Esophagus (tissue), 2 donors: Measurements from ENCODE around the gene GPRC5B. TPM values are rescaled to one million over a fixed set of nuclear protein-coding genes. Genes with fewer than 3 reads are reported as not detected.

Experiments
- H3K27ac ChIP-seq, 2 donors: one replicate each; pipeline ENCODE4 v1.5.1; 2013; ENCODE audit warnings: low read depth in 2 of 2, mild to moderate bottlenecking in 2 of 2, inconsistent platforms in 1 of 2, low read length in 1 of 2, moderate library complexity in 1 of 2
- H3K27me3 ChIP-seq, 2 donors: one replicate each; pipeline ENCODE4 v1.6.1; 2013; ENCODE audit warnings: low read length in 2 of 2, control low read depth in 1 of 2, mild to moderate bottlenecking in 1 of 2; ENCODE audit not compliant: insufficient read depth in 2 of 2, control insufficient read depth in 1 of 2
- H3K36me3 ChIP-seq, 2 donors: one replicate each; pipeline ENCODE4 v1.6.1; 2013; ENCODE audit warnings: low read length in 1 of 2; ENCODE audit not compliant: control insufficient read depth in 2 of 2, insufficient read depth in 2 of 2
- H3K4me1 ChIP-seq, 2 donors: one replicate each; pipeline ENCODE4 v1.6.1; 2013; ENCODE audit warnings: low read length in 1 of 2; ENCODE audit not compliant: control insufficient read depth in 2 of 2, insufficient read depth in 2 of 2
- H3K4me3 ChIP-seq, 2 donors: one replicate each; pipeline ENCODE4 v1.5.1; 2013; ENCODE audit warnings: low read length in 2 of 2, mild to moderate bottlenecking in 2 of 2, low read depth in 1 of 2, moderate library complexity in 1 of 2
- H3K9me3 ChIP-seq, 2 donors: one replicate each; pipeline ENCODE4 v1.6.1; 2013; ENCODE audit warnings: mild to moderate bottlenecking in 2 of 2, low read depth in 1 of 2, low read length in 1 of 2, moderate library complexity in 1 of 2; ENCODE audit not compliant: control insufficient read depth in 2 of 2, insufficient read depth in 1 of 2
- WGBS, 2 donors: extraction: QIAGEN DNeasy Blood & Tissue Kit; methylation state at CpG; one replicate each; pipeline ENCODE4 v1.1.7; 2013; 5-methylcytosine and 5-hydroxymethylcytosine counted together
- polyA plus RNA-seq, 2 donors: library from polyadenylated mRNA; stranded (reverse); fragments of 200-250 nt; gene quantifications; one replicate each; pipeline ENCODE4 v1.2.3, GENCODE V29; 2013
- donor health status: healthy with polysubstance abuse.
- donor health status: Bipolar disorder and iron deficiency.

Gene GPRC5B
- polyA plus RNA-seq, 2 donors, result 3.6 to 4.2 TPM

DNA sequence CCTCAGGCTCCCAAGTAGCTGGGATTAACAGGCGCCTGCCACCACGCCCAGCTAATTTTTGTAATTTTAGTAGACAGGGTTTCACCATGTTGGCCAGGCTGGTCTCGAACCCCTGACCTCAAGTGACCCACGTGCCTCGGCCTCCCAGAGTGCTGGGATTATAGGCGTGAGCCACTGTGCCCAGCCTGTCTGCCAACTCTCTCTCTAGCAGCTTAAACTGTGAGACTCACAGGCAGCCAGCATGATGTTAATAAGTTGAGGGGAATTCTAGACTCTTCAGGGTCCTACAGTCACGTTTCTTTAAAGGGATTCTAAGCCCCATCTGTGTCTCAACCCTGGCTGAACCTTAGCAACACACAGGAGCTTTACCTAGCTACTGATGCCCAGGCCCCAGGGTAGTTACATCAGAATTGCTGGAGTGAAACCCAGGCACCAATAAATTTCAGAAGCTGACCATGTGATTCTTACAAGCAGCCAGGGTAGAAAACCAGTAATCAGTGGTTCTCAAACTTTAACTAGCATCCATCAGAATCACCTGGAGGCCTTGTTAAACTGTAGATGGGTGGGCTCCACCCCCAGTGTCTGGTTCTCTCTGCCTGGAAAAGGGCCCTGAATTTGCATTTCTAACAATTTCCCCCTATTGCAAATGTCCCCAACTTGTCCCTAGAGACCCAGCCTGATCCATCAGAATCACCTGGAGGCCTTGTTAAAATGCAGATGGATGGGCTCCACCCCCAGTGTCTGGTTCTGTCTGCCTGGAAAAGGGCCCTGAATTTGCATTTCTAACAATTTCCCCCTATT lies 30.7 kb downstream of the GPRC5B start:
- WGBS, 2 donors, result 43 to 52% methylated on average over 7 of the region's 7 CpGs
- H3K27ac ChIP-seq, result no peak overlapping the region
- no peak overlapping the region for H3K4me3 ChIP-seq

DNA sequence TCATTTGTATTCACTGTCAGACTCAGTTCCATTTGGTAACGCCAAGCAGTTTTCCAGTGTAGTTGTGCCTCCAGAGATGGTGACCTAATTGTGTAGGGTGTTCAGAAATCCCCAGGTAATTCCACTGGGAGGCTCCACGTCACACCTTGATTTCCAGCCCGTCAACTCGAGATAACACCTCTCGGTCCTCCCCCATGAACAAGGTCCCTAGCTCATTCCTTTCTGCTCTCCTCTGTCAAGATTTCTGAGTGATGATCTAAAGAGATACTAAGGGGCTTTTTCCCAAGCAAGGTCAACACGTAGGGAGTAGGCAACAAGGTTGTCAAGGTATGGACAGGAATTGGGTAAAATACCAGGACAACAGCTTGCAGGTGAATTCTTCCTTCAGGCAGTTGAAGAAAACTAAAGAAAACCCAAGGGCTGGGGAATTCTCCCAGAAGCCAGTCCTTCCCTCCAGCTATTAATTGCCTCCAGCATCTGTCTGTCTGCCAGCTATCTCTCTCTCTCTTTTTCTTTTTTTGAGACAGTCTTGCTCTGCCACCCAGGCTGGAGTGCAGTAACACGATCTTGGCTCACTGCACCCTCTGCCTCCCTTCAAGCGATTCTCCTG lies 31.4 kb downstream of the GPRC5B start:
- Histone ChIP-seq H3K27me3 (no peaks in the 10 kb centered on the region), H3K4me1 (no peaks in the 10 kb centered on the region), H3K27ac (no peak overlapping the region), H3K4me3 (no peak overlapping the region), H3K36me3 (no peaks in the 10 kb centered on the region), H3K9me3 (no peaks in the 10 kb centered on the region)
- 73 to 75% methylated on average over 8 of the region's 8 CpGs for WGBS, 2 donors

More for the DNA sequence above, 30.7 kb downstream of the GPRC5B start:
- Histone ChIP-seq H3K36me3 (no peaks in the 10 kb centered on the region), H3K9me3 (no peaks in the 10 kb centered on the region), H3K4me1 (no peaks in the 10 kb centered on the region), H3K27me3 (no peaks in the 10 kb centered on the region)

DNA sequence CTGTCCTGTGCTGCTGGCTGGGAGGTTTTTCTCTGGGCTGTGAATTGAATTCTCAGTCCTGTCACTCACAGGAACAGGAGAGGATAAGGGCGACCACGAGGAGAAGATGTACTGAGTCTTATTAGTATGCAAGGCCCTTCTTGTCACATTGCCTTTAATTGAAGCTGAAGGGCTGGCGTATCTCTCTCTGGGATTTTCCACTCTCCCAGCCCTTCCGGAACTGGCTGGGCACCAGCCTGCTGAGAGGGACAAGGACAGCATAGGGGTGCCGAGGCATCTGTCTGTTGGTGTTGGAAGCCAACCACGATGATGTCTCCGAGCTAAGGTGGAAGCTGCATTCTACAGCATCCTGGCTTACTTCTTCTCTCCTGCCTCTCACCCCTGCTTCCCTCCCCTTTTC lies 33.2 kb downstream of the GPRC5B start:
- H3K9me3 ChIP-seq, result no peaks in the 10 kb centered on the region
- no peak overlapping the region for H3K4me3 ChIP-seq
- no peak overlapping the region for H3K27ac ChIP-seq
- no peaks in the 10 kb centered on the region for H3K27me3 ChIP-seq
- no peaks in the 10 kb centered on the region for H3K36me3 ChIP-seq
- H3K4me1 ChIP-seq, result no peaks in the 10 kb centered on the region
- WGBS, 2 donors, result 72 to 81% methylated on average over 7 of the region's 7 CpGs

DNA sequence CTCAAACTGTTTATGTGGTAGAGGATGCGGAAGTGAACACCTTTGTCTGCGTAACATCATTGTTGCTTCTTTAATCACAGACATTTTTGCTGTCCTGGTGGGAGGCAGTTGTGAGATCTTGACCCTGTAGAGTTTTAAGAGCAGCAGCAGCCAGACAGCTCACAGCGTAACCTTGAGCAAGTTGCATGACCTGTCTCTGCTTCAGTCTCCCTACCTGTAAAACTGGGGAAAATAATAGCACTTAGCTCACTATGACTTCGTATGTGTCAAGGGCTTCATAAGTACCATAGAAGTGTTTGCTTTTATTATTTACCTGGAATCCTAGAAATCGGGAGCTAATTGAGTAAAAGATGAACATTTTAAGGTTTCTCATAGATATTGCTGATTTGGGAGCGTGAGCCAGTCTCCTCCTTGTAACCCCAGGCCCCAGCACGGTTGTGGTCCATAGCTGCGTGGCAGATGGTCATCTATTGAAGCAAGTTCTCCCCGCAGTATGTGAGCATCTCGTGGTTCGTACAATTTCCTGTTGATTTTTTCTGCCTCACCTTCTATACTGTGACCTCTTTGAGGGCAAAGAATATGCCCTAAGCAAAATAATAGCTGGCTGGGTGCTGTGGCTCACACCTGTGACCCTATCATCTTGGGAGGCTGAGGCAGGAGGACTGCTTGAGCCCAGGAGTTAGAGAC lies 34.4 kb downstream of the GPRC5B start:
- Histone ChIP-seq H3K4me1 (no peaks in the 10 kb centered on the region), H3K27ac (no peak overlapping the region), H3K4me3 (no peak overlapping the region), H3K27me3 (no peaks in the 10 kb centered on the region), H3K9me3 (no peaks in the 10 kb centered on the region), H3K36me3 (no peaks in the 10 kb centered on the region)
- 92% methylated on average over 11 of the region's 11 CpGs for WGBS, 2 donors

DNA sequence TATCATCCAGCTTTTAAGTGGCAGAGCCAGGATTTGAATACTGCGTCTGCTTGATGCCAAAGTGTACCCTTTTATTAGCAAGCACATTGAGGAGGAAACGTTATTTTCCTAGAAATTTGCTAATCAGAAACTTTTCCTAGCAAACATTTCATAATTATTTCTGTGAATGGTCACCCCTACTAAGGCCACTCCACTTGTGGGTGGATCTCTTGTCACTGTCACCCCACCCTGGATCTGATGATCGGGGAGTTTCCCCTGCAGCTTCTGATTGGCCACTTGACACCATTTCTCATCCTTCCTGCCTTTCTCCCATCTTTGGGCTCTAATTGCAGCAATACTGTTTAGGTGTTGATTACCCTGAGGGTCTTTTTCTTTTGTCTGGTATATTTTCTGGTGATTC lies 35.9 kb downstream of the GPRC5B start:
- Histone ChIP-seq H3K27ac (no peak overlapping the region), H3K27me3 (no peaks in the 10 kb centered on the region), H3K4me3 (no peak overlapping the region), H3K4me1 (no peaks in the 10 kb centered on the region), H3K36me3 (no peaks in the 10 kb centered on the region), H3K9me3 (no peaks in the 10 kb centered on the region)
- 90 to 92% methylated on average over 3 of the region's 3 CpGs for WGBS, 2 donors

DNA sequence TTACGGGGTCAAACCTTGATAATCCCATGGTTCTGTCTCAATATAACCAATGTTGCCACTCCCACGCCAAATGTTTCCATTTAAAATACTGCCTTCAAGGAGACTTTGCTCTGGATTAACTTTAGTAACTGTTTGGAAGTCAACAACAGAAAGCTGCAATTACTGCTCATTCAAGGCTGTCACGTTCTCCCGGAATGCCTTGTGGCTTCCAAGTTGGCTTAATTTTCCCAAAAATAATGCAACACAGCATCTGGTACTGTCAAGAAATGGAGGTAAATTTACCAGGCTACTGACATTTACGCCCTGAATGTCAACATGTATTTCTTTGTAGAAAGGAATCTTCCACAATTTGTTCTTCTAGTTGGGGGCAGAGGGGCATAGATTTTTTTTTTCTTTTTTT lies 38.2 kb downstream of the GPRC5B start:
- 80 to 84% methylated on average over 5 of the region's 5 CpGs for WGBS, 2 donors
- Histone ChIP-seq H3K9me3 (no peaks in the 10 kb centered on the region), H3K36me3 (no peaks in the 10 kb centered on the region), H3K27ac (no peak overlapping the region), H3K4me1 (no peaks in the 10 kb centered on the region), H3K27me3 (no peaks in the 10 kb centered on the region), H3K4me3 (no peak overlapping the region)

DNA sequence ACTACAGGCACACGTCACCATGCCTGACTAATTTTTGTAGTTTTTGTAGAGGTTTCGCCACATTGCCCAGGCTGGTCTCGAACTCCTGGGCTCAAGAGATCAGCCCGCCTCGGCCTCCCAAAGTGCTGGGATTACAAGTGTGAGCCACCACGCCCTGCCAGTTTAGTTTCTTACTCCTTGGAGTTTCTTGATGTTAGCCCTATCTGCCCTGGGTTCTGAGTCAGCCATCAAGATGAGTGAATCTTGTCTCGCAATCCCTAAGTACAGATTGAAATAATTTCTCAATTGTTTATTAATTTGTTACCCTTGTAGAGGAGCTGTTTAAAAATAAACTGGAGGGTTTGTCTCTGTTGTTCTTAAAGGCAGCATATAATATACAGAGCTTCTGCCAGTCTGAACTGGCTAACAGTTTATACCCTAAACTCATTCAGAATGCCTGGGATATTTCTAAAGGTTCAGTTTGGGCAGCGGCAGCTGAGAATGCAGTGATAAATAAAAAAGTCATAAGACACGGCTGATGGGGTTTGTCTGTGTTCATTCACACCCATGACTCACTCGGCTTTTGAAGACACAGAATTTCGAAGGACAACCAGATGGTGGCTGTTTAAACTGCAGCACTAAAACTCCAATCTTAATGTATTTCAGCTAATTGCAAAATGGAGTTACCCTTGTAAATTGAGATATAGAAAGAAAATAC lies 39.6 kb downstream of the GPRC5B start:
- H3K4me1 ChIP-seq, result no peaks in the 10 kb centered on the region
- no peaks in the 10 kb centered on the region for H3K27me3 ChIP-seq
- no peaks in the 10 kb centered on the region for H3K9me3 ChIP-seq
- no peak overlapping the region for H3K4me3 ChIP-seq
- WGBS, 2 donors, result 76 to 85% methylated on average over 11 of the region's 11 CpGs
- peak overlapping the region in 1 of 2 donors; percentile 41 for H3K27ac ChIP-seq
- H3K36me3 ChIP-seq, result no peaks in the 10 kb centered on the region

DNA sequence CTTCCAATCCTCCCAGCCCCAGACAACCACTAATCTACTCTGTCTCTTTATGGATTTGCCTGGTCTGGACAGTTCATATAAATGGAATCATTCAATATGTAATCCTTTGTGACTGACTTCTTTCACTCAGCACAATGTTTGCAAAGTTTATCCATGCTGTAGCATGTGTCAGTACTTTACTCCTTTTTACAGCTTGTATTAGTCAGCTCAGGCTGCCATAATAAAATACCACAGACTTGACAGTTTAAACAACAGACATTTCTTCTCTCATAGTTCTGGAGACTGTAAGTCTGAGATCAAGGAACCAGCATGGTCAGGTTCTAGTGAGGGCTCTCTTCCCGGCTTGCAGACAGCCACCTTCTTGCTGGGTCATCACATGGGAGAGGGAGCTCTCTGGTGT lies 41.3 kb downstream of the GPRC5B start:
- 80 to 91% methylated on average over 1 of the region's 1 CpG for WGBS, 2 donors
- Histone ChIP-seq H3K27ac (no peak overlapping the region), H3K4me1 (no peaks in the 10 kb centered on the region), H3K9me3 (no peaks in the 10 kb centered on the region), H3K36me3 (no peaks in the 10 kb centered on the region), H3K27me3 (no peaks in the 10 kb centered on the region), H3K4me3 (no peak overlapping the region)

DNA sequence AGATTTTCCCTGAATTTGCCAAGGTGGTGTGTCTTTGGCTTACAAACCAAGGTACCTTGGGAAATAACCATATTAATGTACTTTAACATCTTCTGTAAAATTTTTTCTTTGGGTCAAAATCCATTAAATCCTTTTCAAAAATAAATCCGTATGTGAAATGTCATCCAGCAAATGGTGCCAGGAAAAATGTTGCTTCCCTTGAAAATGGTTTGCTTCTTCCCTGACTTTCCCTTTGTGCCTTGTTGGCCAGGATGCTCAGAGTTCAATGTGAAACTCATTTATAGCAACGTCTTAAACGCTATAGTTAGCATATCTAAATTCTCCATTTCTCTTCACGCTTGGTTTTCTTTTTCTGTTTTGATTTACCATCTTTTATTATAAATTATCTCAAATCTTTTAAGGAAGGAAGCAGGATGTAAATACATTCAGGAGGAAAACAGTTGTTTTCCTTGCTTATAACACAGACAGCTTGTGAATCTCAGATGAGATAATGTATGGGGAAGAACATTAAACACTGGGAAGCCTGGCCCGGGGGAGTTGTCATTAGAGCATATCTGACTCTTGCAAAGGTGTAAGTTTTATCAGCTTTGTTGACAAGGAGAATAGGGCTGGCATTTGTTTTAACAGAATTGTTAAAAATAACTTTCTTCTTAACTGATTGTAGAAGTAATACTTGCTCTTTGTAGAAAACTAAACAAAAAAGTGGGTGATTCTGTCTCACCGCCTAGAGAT lies 42.1 kb downstream of the GPRC5B start:
- H3K9me3 ChIP-seq, result no peaks in the 10 kb centered on the region
- no peaks in the 10 kb centered on the region for H3K4me1 ChIP-seq
- no peaks in the 10 kb centered on the region for H3K36me3 ChIP-seq
- no peak overlapping the region for H3K4me3 ChIP-seq
- H3K27me3 ChIP-seq, result no peaks in the 10 kb centered on the region
- 65 to 76% methylated on average over 6 of the region's 6 CpGs for WGBS, 2 donors
- H3K27ac ChIP-seq, result no peak overlapping the region
